Frontal cortex (tissue), 4 donors: ENCODE results near the gene KHDRBS1. TPM values are rescaled to one million over a fixed set of nuclear protein-coding genes. Genes with fewer than 3 reads are reported as not detected.
"Not testable (repeated sequence)": the region's sequence is repeated elsewhere in the genome, so short reads cannot be mapped to it uniquely, and the experiment has no call there.

ENCODE experiments used
- DNase-seq, 2 donors: peaks; one replicate each; pipeline ENCODE4 v3.0.0; 2012; ENCODE audit warnings: low spot score in 2 of 2
- FAIRE-seq: peaks from 2 replicates; lab custom pipeline; 2012; peaks lifted over from hg19 to GRCh38; lab: Jason Lieb, UNC
- total RNA-seq: library from RNA; depleted of rRNA; stranded (reverse); fragments of >200 nt; gene quantifications from one replicate; pipeline ENCODE4 v1.2.3, GENCODE V29; 2014
- donor health status: control.
- donor health status: control.
- donor health status: control.

The KHDRBS1 gene, protein sequence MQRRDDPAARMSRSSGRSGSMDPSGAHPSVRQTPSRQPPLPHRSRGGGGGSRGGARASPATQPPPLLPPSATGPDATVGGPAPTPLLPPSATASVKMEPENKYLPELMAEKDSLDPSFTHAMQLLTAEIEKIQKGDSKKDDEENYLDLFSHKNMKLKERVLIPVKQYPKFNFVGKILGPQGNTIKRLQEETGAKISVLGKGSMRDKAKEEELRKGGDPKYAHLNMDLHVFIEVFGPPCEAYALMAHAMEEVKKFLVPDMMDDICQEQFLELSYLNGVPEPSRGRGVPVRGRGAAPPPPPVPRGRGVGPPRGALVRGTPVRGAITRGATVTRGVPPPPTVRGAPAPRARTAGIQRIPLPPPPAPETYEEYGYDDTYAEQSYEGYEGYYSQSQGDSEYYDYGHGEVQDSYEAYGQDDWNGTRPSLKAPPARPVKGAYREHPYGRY
- 105 TPM for total RNA-seq

DNA sequence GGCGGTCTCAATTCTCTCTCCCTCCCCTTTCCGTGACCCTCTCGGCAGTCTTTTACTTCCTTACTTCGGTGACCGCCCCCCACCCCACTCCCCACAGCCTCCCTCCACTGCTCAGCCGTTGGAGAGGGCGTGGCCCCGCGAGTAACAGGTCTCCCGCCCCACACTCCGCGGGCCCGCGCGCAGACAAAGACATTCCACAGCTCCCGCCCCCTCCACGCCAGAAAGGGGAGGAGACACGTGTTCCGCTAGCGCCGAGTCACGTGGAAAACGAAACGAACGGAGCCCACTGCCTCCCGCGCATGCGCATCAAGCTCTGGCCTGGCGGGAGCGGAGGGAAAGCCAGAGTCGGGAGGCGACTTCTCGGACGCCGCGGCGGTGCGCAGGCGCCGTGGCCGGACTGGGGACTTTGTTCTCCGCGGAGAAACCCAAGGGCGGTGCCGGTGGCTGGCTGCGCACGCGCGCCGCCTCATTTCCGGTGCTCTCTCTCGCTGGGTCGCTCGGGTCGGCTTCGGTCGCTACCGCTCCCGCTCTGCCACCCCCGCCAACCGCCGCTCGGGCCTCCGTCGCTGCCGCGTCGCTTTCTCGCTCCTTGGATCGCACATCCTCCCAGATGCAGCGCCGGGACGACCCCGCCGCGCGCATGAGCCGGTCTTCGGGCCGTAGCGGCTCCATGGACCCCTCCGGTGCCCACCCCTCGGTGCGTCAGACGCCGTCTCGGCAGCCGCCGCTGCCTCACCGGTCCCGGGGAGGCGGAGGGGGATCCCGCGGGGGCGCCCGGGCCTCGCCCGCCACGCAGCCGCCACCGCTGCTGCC, at the start of gene KHDRBS1:
TSS of gene KHDRBS1 (plus strand) at position 483 of the 813 bp plus-strand sequence. CDS start at position 611, 128 bp downstream.
- DNase-seq = peak; percentile 98
- FAIRE-seq = no peak

GRCh38 chr1:31970873-31971272, 42.8 kb upstream of the KHDRBS1 start:
- no peak for DNase-seq
- no peak for FAIRE-seq

GRCh38 chr1:31976401-31976800, 37.3 kb upstream of the KHDRBS1 start:
- DNase-seq = no peak
- FAIRE-seq = no peak

- no peak for DNase-seq
- no peak for FAIRE-seq
Measured at GRCh38 chr1:31977385-31978131, 36.1 kb upstream of the KHDRBS1 start.

- DNase-seq (no peak), FAIRE-seq (no peak)
Measured at GRCh38 chr1:31978843-31979400, 34.7 kb upstream of the KHDRBS1 start.

DNA sequence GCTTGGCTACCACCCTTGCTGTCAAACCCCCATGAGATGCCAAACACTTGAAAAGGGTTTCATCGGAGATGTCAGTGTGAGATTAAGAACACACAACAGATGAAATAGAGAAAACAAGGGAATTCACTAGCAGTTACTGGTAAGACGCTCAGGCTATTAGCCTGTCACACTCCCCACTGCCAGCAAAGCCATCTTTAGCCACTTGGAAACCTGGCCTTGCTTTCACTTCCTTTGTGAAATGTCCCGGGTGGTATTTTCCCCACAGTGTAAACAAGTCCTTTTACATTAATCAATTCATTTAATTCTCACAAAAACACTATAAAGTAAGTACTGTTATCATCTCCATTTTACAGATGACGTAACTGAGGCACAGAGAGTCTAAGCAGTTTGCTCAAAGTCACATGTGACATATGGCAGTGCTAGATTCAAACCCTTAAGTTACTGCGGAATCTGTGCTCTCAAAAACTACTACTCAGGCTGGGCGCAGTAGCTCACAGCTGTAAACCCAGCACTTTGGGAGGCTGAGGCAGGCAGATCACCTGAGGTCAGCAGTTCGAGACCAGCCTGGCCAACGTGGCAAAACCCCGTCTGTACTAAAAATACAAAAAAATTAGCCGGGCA, 32.7 kb upstream of the KHDRBS1 start:
- DNase-seq = no peak
- FAIRE-seq = no peak

GRCh38 chr1:31981456-31981839, 32.2 kb upstream of the KHDRBS1 start:
- FAIRE-seq (no peak), DNase-seq (no peak)

GRCh38 chr1:31981972-31982371, 31.7 kb upstream of the KHDRBS1 start:
- FAIRE-seq (no peak), DNase-seq (no peak)

GRCh38 chr1:31984419-31985347, 29.0 kb upstream of the KHDRBS1 start:
- FAIRE-seq = no peak

GRCh38 chr1:31985430-31985829, 28.2 kb upstream of the KHDRBS1 start:
- no peak for DNase-seq
- FAIRE-seq = no peak

More at GRCh38 chr1:31984419-31985347, 29.0 kb upstream of the KHDRBS1 start:
- DNase-seq = no peak

GRCh38 chr1:31987135-31987619, 26.5 kb upstream of the KHDRBS1 start:
- no peak for FAIRE-seq
- DNase-seq = no peak

DNA sequence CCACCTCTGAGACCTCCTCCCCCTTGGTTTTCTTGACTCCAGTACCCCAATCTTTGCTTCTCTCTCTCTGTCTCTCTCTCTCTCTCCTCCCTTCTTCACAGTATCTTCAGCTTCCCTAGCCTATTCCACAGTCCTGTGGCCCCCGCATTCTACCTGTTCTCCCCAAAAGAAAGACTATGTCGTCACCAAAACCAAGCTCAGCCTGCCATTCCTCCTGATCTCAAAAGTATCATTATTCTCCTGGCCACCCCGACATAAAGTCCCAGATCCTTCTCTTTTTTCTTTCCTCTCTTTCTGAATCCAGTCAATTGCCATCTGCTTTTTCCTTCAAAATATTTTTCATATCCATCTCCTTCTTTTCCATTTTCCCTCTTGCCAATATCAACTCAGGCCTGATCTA, 23.7 kb upstream of the KHDRBS1 start:
- FAIRE-seq = no peak
- DNase-seq = no peak

GRCh38 chr1:31991182-31991581, 22.5 kb upstream of the KHDRBS1 start:
- FAIRE-seq = no peak
- no peak for DNase-seq

DNA sequence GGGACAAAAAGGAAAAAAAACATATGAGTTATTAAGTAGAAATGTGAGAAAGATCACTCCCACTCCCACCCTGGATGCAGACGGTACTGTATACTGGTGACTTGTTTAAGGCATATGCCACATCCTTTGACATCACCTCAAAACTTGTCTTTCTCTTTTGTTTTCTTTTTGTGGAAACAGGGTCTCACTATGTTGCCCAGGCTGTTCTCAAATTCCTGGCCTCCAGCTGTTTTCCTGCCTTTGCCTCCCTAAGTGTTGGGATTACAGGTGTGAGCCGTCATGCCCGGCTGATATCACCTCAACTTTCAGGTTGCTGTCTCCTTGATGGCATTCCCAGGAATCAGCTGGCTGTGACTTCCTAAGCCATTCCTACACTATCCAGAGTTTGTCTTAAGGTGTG, 18.4 kb upstream of the KHDRBS1 start:
- DNase-seq (no peak), FAIRE-seq (no peak)

GRCh38 chr1:31996121-31996520, 17.5 kb upstream of the KHDRBS1 start:
- FAIRE-seq, DNase-seq: not testable (repeated sequence)

- no peak for FAIRE-seq
- no peak for DNase-seq
Measured at GRCh38 chr1:32001863-32002262, 11.8 kb upstream of the KHDRBS1 start.

DNA sequence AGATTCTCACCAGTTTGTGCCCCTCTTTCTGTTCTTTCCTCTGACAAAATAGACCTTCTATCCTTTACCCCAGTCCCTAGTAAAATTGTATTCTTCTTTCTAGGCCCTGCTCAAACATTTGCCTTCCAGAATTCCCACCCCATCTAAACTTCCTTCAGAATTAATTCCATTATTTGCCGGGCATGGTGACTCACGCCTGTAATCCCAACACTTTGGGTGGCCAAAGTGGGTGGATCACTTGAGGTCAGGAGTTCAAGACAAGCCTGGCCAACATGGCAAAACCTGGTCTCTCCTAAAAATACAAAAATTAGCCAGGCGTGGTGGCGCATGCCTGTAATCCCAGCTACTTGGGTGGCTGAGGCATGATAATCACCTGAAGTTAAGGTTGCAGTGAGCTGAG, 11.4 kb upstream of the KHDRBS1 start:
- FAIRE-seq, DNase-seq: not testable (repeated sequence)

DNA sequence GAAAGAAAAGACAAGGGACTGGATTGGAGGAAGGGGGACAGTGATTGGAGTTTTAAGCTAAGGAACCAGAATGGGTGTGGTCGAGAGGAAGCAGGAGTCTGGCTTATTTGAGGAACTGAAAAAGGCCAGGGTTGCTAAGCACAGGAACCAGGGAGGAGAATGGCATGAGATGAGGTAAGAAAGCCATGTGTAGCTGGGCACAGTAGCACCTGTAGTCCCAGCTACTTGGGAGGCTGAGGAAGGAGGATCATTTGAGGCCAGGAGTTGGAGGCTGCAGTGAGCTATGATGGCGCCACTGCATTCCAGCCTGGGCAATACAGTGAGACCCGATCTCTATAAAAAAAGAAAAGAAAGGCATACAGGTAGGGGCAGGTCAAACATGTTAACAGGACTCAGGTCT, 8.1 kb upstream of the KHDRBS1 start:
- no peak for DNase-seq
- no peak for FAIRE-seq
